Stimulated activated CD4-positive, alpha-beta T cell treated with anti-CD3 and anti-CD28 coated beads, Interleukin-2, amount 100 ng/mL, for 48 hours (primary cell): ENCODE results near the gene FOXJ3.

Experiments
- DNase-seq, 2 donors: peaks; one replicate each; pipeline ENCODE4 v3.0.0-alpha.2; 2020

Gene FOXJ3

DNA sequence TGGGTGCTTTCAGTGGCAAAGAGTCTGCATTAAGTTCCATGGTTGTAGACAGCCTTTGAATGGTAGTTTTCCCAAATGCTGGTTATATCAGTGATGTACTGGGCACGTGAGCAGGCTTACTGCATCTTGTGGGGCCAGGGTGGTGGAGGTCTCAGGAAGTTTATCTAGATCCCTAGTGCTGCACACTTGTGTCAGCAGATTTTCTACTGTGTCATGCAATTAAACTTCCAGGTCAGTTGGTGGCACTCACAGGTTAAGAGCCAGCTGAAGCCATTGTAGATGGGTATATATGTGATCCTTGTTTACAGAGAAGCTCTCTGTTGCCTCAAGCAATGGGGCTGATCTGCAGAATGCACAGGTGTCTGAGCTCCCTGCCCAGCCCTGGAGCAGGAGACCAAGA is 33.0 kb downstream of the FOXJ3 start:
- no peak for DNase-seq

DNA sequence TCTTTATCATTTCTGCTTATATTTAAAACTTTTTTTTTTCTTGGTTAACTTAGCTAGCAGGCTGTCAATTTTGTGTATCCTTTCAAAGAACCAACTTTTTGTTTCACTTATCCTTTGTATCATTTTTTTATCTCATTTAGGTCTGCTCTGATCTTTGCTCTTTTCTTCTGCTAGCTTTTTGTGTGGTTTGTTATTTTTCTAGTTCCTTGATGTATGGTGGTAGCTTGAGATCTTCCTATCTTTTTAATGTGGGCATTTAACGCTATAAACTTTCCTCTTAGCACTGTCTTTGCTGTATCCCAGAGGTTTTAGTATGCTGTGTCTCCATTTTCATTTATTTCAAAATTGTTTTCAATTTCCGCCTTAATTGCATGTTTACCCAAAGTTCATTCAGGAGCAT is 36.5 kb downstream of the FOXJ3 start:
- no peak for DNase-seq

DNA sequence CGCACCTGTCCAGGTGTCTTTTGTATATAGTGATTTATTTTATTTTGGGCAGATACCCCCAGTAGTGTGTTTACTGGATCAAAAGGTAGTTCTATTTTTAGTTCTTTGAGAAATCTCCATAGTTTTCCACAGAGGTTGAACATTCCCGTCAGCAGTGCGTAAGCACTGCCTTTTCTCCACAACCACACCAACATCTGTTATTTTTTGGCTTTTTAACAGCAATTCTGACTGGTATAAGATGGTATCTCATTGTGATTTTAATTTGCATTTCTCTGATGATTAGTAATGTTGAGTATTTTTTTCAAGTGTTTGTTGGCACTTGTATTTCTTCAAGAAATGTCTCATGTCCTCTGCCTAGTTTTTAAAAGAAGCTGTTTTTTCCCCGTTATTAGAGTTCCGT is 39.2 kb downstream of the FOXJ3 start:
- DNase-seq, result no peak

DNA sequence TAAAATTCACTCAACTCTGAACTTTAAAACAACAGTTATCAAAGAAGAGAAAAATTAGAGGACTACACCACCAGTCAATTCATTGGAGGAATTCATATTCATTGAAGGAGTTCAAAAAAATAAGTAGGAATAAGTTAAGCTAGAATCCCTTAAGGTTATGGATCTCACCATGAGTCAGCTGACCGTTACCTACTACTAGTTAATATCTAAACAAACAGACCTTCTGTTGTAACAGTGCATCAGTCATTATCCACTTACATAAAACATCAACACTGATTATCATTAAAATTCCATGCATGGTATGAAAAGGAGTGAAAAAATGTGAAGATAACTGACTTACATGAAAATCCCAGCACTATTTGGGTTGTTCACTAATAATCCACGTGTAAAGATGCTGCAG is 44.9 kb downstream of the FOXJ3 start:
- no peak for DNase-seq

DNA sequence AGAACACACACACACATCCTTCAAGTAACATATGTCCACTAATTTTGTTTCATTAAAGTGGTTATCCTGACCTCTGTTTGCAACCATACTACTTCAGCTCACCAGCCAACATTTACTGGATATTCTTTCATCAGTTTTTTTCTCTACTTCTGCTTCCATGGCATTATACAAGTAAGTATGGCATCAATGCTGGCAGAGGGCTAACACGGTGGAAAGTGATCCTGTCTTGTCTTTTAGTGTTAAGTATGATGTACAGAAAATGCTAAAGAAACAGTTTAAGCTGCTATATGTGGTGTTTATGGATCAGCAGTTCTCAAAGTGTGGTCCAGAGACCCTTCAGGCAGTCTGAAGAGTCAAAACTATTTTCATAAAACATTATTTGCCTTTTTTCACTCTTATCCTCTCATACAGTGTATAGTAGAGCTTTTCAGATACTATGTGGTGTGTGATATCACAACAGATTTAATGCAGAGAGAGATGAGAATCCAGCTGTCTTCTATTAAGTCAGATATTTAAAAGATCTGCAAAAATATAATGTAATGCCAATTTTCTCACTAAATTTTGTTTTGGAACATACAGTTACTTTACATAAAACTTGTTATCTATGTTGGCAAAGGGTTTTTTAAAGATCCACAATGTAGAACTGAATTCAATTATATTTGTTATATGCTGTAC is 46.6 kb downstream of the FOXJ3 start:
- no peak for DNase-seq

DNA sequence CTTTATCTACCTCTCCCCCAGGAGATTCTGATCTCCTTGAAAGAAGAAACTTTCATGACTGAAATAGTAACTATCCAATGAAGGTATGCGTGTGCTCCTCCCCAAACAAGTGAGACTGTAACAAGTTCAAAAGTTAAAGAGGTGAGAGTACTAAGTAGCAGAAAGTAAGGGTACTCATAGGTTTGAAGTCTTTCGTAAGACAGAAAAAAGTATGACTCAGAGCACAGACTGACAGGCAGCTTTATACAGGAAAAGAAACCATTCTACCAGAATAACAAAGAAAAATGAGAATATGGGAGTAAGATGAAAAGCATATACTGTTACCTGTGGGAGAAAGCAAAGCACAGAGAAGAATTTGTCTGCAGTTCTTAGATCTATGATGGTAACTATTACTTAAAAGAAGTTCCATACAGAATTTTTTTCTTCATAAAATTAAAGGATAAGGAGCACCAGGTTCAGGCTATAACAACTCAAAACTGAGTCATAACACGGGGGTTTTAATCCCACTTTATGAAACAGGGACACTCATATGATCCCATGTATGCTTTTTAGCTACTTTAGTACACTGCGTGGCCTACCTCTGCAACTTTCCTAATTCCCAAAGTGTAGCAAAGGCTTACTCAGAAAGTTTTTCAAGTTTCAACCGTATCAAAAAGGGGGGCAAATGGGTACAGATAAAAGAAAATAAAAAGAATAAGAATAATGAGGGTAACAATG is 52.0 kb downstream of the FOXJ3 start:
- no peak for DNase-seq

DNA sequence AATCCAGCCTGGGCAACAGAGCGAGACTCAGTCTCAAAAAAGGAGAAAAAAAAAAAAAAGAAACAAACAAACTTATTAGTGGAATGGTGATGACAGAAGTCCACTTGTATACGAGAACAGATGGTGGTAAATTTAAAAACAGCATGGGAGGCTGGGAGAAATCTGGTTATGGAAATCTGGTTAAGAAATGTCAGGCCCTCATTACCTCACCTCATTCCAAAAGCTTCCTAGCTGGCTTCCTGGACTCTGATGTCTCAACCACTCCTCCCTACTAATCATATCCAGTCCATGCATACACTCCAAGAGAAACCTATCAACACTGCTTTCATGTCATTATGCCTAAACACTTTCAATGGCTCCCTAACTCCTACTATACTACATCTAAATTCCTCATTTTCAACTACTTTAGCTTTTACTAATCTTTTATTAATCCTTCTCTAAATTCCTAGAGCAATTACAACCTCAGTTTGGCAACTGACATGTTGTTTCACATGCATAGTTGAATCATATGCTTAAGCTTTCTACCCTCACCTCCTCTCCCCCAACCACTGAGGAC is 52.9 kb downstream of the FOXJ3 start:
- no peak for DNase-seq

DNA sequence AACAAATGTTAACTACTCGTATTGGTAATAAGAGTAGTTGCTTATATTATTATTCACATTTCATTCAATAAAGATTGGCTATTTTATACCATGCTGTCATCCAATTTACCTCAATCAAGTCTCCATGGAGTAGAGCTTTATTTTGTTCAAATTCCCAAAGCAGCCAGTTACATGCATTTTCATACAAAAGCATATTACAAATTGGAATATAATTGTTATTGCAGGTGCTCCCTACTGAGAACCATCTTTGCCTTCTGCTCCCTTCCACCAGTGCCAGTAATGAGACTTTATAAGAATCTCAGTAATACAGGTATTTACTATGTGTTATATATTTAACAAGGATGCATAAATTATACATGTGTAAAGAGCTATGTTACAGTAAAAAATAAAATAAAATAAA is 54.2 kb downstream of the FOXJ3 start:
- DNase-seq, result no peak

DNA sequence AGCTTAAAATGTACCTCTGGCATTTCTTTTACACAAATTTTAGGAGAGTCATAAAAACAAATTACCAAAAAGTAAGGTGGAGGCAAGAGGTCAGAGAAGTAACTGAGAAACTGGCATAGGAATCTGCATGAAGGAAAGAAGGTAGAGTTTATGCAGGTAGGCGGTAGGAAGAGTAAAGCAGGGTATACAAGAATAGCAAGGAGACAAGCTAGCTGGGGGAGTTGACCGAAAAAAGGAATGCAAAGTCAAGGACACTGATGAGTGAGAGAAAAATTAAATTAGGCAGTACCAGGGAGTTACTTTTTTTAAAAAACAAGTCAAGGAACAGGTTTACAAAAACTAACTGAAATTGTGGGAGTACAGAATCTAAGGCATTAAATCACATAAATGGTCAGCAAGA is 56.0 kb downstream of the FOXJ3 start:
- no peak for DNase-seq

DNA sequence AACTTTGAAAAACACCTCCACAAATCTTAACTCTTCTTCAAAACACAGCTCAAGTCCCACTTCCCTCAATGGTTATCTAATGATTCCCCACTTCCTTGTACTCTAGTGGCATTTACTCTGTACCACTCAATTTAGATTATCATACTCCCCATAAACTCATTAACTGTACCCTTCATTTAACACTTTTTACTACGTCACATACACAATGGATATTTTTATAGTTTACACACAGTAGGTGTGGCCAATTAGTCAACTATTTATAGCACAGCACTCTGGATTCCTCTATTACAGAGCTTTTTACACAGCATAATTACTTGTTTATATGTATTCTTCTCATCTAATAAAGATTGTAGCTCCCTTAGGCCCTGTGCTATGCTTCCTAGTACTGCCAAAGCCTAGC is 62.1 kb downstream of the FOXJ3 start:
- no peak for DNase-seq

DNA sequence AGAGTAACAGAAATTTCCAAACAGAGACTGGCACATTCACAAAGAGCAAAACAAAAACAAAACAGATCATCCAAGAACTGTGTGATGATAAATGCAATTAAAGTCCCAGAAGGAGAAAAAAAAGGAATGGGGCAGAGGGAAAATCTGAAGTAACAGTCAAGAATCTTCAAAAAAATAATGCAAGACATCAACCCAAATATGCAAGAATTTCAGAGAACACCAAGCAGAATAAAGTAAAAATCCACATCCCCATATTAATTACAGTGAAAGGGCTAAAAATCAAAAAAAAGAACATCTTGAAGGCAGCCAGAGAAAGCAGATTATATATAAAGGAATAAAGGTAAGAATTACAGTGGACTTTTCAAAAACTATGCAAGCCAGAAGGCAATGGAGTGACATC is 67.1 kb downstream of the FOXJ3 start:
- DNase-seq, result no peak

DNA sequence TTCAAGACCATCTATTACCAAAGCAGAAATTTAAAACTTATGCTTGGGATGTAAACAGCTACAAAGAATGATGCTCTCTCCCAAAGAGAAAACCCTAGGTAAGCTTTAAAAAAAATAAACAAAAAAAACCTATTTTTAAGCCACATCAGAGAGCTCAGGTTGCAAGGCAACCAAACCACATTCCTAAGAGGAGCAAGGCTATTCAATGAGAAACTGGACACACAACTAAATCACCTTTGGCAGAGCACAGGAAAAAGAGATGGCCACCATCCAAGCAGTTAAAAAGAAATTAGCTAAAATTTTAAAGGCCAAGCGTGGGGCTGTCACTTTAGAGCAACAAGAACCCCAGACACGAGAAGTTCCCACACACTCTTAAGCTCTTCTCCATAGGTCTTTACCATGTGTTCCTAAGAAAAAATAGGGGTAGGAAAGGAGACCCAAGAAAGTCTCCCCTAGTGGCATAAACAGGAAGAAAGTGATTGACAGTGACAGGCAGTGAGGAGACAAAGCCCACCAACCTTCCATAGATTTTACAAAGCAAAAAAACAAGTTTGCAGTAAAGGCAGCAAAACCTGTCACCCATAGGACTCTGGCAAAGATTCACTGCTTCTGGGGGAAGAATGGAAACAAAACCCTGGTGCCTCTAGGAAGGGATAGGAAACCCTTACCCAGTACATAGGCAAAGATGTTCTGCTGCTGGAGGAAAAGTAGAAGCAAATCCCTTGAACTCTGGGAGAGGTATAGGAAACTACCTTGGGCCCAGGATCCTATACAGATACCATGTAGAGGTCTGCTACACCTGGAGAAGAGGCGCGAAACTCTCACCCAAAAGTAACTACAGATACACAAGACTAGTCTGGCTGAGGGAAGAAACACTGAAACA is 68.5 kb downstream of the FOXJ3 start:
- DNase-seq, result no peak

DNA sequence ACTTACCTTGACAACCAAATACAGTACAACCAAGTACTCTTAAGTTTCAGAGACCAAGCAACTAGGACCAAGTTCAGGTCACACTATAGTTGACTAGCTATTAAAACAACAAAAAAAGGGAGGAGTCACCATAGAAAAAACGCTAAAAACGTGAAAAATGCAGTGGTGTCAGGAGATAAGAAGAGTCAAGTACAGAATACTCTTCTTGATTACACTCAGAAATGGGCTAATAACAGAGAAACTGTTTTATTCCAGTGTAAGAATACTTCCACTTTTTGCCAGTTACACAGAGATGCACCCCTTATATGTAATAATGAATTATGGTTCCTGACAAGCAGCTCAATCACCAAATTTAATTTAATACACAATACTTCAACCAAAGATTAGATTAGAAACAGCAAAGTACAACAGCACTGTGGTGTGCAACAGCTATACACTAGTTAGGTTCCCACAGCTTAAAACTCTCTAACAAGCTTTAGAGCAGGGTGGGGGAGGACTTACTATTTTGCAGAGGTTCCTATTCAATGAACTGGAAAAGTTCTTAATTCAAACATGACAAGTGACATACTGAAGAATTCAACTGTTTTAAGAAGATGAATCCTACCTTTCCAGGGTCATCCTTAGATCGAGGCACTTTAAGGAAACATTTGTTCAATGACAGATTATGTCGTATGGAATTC is 70.4 kb downstream of the FOXJ3 start:
- DNase-seq, result no peak

DNA sequence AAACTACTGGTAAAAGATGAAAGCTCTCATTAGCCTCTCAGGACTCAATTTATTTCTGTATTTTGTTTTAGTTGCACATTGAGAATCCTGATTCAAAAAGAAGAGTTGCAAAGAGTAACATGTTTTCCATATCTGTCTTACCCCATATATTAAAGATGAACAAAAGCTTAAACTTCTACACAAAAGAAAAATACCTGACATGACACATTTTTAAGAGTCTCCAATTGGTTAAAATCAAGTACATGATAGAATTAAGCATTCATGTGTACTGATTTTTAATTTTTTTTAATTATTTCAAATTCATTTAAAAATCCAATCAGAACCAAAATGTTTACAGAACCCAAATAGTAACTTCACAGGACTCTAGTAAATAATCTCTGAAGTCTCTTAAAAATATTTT is 72.0 kb downstream of the FOXJ3 start:
- DNase-seq, result no peak

DNA sequence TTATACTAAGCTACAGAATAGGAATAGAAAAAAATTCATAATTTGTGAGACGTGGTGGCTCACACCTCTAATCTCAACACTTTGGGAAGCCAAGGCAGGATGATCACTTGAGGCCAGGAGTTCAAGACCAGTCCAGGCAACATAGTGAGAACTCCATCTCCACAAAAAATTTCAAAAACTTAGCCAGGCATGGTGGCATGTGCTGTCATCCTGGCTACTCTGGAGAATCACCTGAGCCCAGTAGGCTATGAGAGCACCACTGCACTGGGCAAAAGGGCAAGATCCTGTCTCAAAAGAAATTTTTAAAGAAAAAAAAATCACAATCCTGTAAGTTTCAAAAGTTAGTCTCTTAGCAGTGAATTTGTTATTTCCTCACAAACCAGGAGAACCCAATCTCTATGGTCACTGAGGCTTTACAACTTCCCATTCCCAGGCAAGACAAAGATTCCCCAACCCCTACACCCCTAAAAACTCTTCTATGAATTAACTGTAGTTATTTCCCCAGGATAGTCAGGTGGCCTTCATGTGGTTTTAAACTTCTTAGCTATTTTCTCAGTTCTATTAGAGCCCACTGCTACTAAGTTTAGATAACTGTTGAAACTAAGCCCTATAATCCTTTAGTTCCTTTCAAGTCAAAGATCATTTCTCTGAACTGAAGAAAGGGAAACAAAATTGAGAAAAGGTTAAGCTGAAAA is 74.5 kb downstream of the FOXJ3 start:
- no peak for DNase-seq

DNA sequence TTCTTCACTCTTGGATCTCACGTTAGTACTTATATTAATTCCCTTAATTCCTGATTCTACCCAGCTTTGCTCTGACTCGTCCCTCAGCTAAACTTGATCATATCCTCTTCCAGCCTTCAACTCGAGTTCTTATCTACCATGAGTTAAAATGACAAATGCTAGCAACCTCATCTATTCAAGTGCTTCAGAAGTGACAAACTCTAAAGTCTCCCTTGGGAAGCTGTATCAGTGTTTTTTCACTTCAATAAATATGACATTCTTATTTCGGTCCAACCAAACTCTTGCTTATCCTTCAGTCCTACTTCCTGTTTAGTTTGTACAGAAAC is 75.3 kb downstream of the FOXJ3 start:
- DNase-seq, result no peak

DNA sequence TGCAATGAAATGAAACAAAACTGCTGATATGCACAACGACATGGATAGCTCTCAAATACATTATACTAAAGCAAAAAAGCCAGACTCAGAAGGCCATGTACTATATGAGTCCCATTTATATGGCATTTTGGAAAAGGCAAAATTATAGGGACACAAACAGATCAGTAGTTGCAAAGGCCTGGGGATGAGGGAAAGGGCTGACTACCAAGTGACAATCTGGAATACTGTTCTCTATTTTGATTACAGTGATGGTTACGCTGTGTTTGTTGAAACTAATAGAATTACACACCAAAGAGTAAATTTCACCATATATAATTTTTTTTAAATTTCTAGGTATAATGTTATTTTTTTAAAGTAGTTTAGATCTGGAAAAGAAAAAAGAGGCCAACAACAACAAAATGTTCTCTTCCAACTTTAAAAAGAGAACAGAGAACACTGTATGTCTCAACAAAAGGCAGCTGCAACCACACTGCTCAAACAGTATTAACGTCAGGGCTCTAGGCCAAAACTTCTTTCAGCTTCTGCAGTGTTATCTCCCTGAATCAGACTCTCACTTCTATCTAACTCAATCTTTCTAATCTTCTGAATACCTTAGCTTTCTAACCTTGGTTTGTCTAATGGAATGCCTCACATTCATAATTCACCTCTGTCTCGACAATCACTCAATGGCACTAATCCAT is 75.8 kb downstream of the FOXJ3 start:
- DNase-seq, result no peak

DNA sequence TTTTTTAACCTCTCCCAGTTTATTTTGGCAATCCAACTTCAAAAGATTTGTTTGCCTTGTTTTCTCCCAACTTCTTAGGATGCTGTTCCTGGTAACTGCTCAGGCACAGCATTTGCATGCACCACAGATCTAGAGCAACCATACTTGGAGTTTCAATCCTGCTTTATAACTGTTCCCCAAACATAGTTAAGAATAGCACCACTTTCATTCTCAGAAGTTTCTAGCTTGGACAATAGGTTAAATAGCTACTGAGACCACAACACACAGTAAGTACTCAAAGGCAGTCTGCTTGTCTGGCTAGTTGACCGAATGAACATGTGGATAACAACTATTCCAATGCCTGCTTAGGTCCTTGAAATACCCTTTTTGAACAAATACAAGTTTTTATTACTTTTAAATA is 76.8 kb downstream of the FOXJ3 start:
- no peak for DNase-seq

DNA sequence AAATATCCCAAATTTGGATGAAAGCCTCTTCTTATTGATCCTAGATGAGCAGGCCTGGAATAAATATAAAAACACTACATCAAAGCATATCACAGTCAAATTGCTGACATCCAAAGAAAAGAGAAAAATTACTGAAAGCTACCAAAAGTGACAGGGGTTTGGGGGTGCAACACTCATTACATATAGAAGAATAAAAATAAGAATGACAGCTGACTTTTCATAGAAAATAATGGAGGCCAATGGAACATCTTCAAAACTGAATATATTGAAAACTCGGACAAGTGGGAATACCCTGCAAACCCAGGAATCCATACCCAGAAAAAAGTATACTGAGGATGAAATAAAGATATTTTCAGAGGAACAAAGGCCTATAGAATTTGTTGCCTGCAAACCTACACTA is 84.0 kb downstream of the FOXJ3 start:
- no peak for DNase-seq

DNA sequence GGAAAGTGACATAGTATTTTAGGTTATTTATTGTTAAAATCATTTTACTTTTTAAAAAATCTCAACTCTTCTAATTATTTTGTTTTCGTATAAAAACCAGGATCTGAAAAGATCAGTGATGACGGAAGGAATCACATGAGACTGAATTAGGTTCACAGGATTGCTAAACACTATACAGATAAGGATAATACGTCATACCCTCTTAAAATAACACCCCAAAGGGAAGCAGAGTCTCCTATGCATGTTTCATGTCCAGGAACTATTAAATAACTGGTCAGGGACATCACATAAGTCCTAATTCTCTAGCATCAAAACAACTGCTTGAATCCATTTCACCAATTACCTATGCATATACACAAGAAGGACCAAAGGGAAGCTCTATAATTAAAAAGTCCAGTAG is 84.9 kb downstream of the FOXJ3 start:
- no peak for DNase-seq

DNA sequence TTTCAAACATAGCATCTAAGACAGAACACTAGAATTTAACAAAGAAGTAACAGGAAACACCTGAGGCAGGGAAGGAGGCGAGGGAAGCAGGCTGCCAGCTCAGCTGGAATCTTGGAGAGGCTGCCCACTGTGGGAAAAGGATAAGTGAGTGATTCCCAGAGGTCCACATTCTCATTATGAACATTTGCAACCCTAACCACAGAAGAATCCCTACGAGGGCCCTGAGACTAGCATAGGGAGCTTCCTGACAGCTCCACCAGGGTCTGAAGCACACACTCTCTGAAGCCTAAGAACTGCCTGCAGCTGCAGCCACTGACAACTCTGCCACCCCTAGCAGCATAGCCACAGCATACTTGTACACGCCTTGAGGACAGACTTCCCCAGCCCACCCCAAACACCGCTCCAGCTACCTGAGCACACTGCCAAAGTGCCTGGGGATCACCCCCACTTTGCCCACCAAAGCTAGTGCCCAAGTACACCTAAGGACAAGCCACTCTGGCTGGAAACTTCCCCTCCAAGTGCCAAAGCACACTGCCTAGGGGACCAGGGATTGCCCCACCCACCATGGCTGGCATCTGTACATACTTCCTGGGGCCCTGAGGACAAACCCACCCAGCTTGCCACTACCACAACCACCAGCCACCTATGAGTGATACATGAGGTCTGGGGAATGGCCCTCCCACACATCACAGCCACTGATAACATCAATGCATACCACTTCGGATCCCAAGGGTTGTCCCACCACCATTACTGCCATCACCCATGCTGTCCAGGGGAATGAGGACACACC is 93.9 kb downstream of the FOXJ3 start:
- DNase-seq, result no peak
